ENCODE measurements around the gene FGF3.
"Not testable (repeated sequence)": the region's sequence is repeated elsewhere in the genome, so short reads cannot be mapped to it uniquely, and the experiment has no call there.

Gene FGF3

GRCh38 chr11:69775163-69775755, 44.0 kb downstream of the FGF3 start, which contains the start of gene FGF4:
Gene FGF4, minus strand, starts transcription at chr11:69775341. Its CDS starts 257 bp downstream, at chr11:69775084.
- Histone ChIP-seq H3K4me3 (ENCODE audit: low read length) (no peak within 1 kb of the TSS), H3K9ac (ENCODE audit: low read depth, low read length) (no peak within 1 kb of the TSS), H3K4me2 (ENCODE audit: low read length) (no peak within 1 kb of the TSS), H3K4me1 (ENCODE audit: control insufficient read depth, insufficient read depth, low read length) (no peaks in the 10 kb centered on the region), H3K27me3 (ENCODE audit: control insufficient read depth, insufficient read depth, low read length) (peaks cover 81% of the 10 kb centered on the region), H3K9me3 (replicated peaks; ENCODE audit: low read length) (no peaks in the 10 kb centered on the region), H3K36me3 (ENCODE audit: insufficient read depth, low read length) (no peaks in the 10 kb centered on the region)

GRCh38 chr11:69774354-69775162, 44.7 kb downstream of the FGF3 start:
- no peak overlapping the region for H3K9ac ChIP-seq (ENCODE audit: low read depth, low read length)
- H3K4me1 ChIP-seq (ENCODE audit: control insufficient read depth, insufficient read depth, low read length): no peaks in the 10 kb centered on the region
- no peak overlapping the region for H3K4me2 ChIP-seq (ENCODE audit: low read length)
- H3K9me3 ChIP-seq (replicated peaks; ENCODE audit: low read length): no peaks in the 10 kb centered on the region
- no peak overlapping the region for H3K4me3 ChIP-seq (ENCODE audit: low read length)
- H3K27me3 ChIP-seq (ENCODE audit: control insufficient read depth, insufficient read depth, low read length): peaks cover 83% of the 10 kb centered on the region
- no peaks in the 10 kb centered on the region for H3K36me3 ChIP-seq (ENCODE audit: insufficient read depth, low read length)

- no peaks in the 10 kb centered on the region for H3K4me1 ChIP-seq (ENCODE audit: control insufficient read depth, insufficient read depth, low read length)
- H3K27me3 ChIP-seq (ENCODE audit: control insufficient read depth, insufficient read depth, low read length): peaks cover 88% of the 10 kb centered on the region
- H3K36me3 ChIP-seq (ENCODE audit: insufficient read depth, low read length): no peaks in the 10 kb centered on the region
- no peak overlapping the region for H3K4me2 ChIP-seq (ENCODE audit: low read length)
- H3K9ac ChIP-seq (ENCODE audit: low read depth, low read length): no peak overlapping the region
- H3K4me3 ChIP-seq (ENCODE audit: low read length): no peak overlapping the region
- H3K9me3 ChIP-seq (replicated peaks; ENCODE audit: low read length): no peaks in the 10 kb centered on the region
Measured at GRCh38 chr11:69773626-69774353, 45.4 kb downstream of the FGF3 start.

GRCh38 chr11:69771466-69771865, 47.8 kb downstream of the FGF3 start:
- Histone ChIP-seq H3K4me3 (ENCODE audit: low read length) (no peak overlapping the region), H3K36me3 (ENCODE audit: insufficient read depth, low read length) (no peaks in the 10 kb centered on the region), H3K9ac (ENCODE audit: low read depth, low read length) (no peak overlapping the region), H3K4me2 (ENCODE audit: low read length) (no peak overlapping the region), H3K9me3 (replicated peaks; ENCODE audit: low read length) (no peaks in the 10 kb centered on the region), H3K27me3 (ENCODE audit: control insufficient read depth, insufficient read depth, low read length) (peaks cover 78% of the 10 kb centered on the region), H3K4me1 (ENCODE audit: control insufficient read depth, insufficient read depth, low read length) (no peaks in the 10 kb centered on the region)

- H3K27me3 ChIP-seq (ENCODE audit: control insufficient read depth, insufficient read depth, low read length): peaks cover 69% of the 10 kb centered on the region
- H3K36me3 ChIP-seq (ENCODE audit: insufficient read depth, low read length): no peaks in the 10 kb centered on the region
- H3K4me2 ChIP-seq (ENCODE audit: low read length): no peak overlapping the region
- no peak overlapping the region for H3K4me3 ChIP-seq (ENCODE audit: low read length)
- no peaks in the 10 kb centered on the region for H3K4me1 ChIP-seq (ENCODE audit: control insufficient read depth, insufficient read depth, low read length)
- no peaks in the 10 kb centered on the region for H3K9me3 ChIP-seq (replicated peaks; ENCODE audit: low read length)
- no peak overlapping the region for H3K9ac ChIP-seq (ENCODE audit: low read depth, low read length)
Measured at GRCh38 chr11:69770540-69770939, 48.7 kb downstream of the FGF3 start.

- H3K27me3 ChIP-seq (ENCODE audit: control insufficient read depth, insufficient read depth, low read length): peaks cover 40% of the 10 kb centered on the region
- H3K4me3 ChIP-seq (ENCODE audit: low read length): no peak overlapping the region
- H3K36me3 ChIP-seq (ENCODE audit: insufficient read depth, low read length): no peaks in the 10 kb centered on the region
Measured at GRCh38 chr11:69765498-69765995, 53.7 kb downstream of the FGF3 start.

GRCh38 chr11:69764918-69765317, 54.3 kb downstream of the FGF3 start:
- not testable (repeated sequence) for H3K9ac ChIP-seq (ENCODE audit: low read depth, low read length); H3K4me2 ChIP-seq (ENCODE audit: low read length); H3K9me3 ChIP-seq (replicated peaks; ENCODE audit: low read length); H3K4me1 ChIP-seq (ENCODE audit: control insufficient read depth, insufficient read depth, low read length); H3K36me3 ChIP-seq (ENCODE audit: insufficient read depth, low read length); H3K4me3 ChIP-seq (ENCODE audit: low read length)
- H3K27me3 ChIP-seq (ENCODE audit: control insufficient read depth, insufficient read depth, low read length): peaks cover 37% of the 10 kb centered on the region

More at GRCh38 chr11:69765498-69765995, 53.7 kb downstream of the FGF3 start:
- Histone ChIP-seq H3K4me1 (ENCODE audit: control insufficient read depth, insufficient read depth, low read length) (no peaks in the 10 kb centered on the region), H3K9ac (ENCODE audit: low read depth, low read length) (no peak overlapping the region), H3K4me2 (ENCODE audit: low read length) (no peak overlapping the region), H3K9me3 (replicated peaks; ENCODE audit: low read length) (no peaks in the 10 kb centered on the region)

- no peaks in the 10 kb centered on the region for H3K4me1 ChIP-seq (ENCODE audit: control insufficient read depth, insufficient read depth, low read length)
- H3K9ac ChIP-seq (ENCODE audit: low read depth, low read length): no peak overlapping the region
- no peak overlapping the region for H3K4me2 ChIP-seq (ENCODE audit: low read length)
- H3K4me3 ChIP-seq (ENCODE audit: low read length): no peak overlapping the region
- peaks cover 26% of the 10 kb centered on the region for H3K27me3 ChIP-seq (ENCODE audit: control insufficient read depth, insufficient read depth, low read length)
- H3K36me3 ChIP-seq (ENCODE audit: insufficient read depth, low read length): no peaks in the 10 kb centered on the region
- no peaks in the 10 kb centered on the region for H3K9me3 ChIP-seq (replicated peaks; ENCODE audit: low read length)
Measured at GRCh38 chr11:69760319-69760718, 58.9 kb downstream of the FGF3 start.
